ENCODE measurements around the gene COBL.

COBL gene

DNA sequence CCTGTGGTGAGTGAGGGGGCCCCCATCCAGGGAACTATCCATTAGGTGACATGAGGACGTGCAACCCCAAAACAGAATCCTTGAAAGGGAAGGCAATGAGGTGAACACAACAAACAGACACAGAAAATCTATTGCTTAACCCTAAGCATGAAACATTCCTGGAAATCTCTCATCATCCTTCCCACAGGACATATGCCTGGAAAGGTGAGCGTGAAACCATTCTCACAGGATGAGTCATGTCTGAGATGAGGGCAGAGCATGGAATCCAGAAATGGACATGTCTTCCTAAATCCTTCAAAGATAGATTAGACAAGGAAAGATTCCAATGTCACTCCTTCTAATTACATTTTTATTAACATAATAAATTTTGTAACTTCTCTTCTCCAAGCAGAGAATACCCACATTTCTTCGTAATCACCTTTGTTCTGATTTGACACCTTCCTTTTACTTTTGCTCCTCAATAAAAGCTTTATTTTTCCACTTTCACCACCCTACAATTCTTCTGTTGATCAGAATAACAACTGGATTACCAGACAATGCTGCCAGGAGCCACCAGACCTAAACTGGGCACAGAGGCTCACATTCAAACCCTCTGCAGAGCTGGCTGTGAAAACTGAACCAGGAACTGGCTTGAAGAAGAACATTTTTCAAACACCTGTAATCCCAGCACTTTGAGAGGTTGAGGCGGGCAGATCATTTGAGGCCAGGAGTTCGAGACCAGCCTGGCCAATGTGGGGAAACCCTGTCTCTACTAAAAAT, 67.2 kb downstream of the COBL start:
- no peak for FAIRE-seq

DNA sequence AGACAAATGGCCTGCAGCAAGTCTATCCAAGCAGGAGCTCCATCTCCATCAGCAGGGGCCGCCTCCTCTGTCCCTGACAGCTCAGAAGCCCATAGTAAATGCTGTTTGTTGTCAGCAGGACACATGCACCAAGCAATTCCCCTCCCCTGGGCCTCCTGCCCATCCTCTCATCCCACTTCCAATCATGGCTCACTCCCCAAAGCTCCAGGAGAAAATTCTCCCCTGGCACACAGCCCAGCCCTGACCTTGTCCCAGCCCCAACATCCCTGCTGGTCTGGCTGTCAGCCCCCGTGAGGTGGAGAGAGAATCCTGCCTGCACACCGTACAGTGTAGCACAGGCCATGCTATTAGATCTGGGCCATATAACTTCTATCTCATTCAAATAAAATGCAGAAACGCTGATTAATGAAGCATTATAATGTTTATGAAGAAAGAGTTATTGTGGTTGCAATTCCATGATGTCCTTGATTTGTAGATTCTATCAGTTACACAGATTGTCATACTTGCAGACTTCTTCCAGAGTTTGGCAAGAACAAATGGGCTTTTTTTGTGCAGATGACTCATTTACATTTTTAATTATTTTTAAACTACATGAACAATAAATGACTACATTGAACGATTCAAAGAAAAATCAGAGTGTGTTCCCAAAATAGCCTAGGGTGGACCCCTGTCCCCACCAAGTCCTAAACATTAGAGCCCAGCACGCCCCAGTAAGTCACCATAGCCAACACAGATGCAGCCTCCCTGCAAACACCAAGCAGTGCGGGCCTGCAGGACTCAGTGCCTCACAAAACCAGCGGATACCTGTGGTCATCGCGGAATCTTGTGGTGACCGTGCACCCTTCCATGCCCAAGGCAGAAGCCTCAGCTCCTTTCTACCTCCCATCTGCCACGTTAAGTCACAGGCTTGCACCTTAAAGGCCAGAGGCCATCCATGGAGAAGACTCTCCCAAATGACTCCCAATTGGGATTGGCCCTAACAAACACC, 70.1 kb downstream of the COBL start:
- FAIRE-seq = no peak

- no peak for FAIRE-seq
These were observed 71.7 kb downstream of the COBL start for GRCh38 chr7:51244885-51245284.

DNA sequence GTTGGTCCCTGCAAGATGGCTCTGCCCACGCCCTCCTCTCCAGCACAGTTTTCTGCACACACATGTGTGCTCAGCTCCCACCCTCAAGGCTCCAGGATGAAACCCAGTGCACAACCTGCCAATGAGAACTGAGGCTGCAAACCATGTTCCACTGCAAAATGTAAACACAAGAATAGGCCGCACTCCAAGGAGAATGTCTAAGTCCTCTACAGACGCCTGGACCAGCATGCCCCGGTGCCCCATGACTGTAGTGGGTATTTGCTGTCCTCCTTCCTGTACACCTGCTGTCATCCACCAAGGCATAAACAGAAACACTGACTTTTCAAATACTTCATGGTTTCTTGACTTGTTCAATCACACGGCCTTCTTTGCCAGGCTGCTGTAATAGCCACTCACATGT, 72.6 kb downstream of the COBL start:
- no peak for FAIRE-seq

GRCh38 chr7:51243631-51244030, 73.0 kb downstream of the COBL start:
- FAIRE-seq = no peak

DNA sequence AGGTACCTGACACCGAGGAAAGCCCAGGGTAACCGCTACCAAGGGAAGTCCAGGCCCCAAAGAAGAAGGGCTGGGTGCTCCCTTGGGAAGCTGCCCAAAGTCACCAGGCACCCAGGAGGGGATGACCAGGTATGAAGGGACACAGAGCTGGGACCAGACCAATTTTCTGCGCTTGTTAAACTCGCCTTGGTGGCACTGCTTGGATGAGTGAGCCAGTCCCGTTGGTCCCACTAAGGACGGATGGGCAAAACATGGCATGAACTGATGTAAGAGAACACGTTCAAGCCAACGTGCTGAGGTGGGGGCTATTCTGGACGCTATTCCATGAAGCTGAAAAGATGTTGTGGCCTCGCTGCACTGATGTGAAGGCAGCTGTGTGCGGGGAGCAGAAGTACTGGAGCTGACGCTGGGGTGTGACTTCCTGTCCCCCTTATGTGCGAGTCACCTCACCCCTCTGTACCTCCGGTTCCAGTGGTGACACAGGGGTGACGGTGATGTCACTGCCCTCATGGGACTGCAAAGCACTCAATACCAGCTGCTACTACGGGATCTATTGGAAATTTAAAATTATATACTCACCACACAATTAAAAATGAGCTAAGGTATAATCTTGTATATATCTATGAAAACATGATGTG, 73.6 kb downstream of the COBL start:
- FAIRE-seq = no peak

DNA sequence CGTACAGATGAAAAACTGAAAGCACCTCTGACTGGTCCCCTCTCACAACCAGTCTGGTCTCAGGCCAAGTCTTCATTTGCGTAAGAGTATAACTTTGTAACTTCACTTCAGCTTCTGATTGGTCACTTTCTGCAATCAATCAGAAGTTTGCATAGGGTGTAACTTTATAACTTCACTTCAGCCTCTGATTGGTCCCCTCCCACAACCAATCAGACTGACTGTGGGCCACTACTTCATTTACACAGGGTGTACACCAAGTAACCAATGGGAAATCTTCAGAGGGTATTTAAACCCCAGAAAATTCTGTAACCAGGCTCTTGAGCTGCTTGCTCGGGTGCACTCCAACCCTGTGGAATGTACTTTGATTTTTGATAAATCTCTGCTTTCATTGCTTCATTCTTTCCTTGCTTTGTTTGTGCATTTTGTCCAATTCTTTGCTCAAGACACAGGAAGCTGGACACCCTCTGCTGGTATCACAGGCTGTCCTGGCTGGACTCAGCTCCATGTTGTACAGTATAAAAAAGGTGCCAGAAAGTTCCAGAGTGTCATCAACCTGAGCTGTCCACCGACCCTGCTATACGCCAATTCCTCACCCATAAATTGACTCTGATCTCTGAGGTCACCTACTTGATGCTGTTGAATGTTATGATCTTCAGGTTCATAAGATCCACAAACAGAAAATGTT, 74.5 kb downstream of the COBL start:
- FAIRE-seq = no peak

DNA sequence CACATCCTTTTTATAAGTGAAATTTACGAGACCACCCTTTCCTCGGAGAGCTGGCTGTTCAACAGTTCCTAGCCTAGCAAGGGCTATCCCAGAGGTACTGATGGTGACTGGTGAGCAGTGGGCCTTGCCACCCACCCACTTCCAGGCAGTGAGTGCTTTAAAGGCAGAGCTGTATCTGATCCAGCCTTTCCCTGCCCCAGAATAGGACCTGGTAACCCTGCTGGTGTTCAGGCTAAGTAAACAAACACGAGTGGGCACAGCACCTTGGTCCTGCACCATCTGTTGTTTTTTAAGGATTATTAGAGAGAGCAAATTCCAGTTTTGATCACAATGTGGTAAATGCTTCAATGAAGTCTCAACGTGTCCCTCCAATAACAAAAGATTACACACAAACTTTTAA, 75.7 kb downstream of the COBL start:
- peak; percentile 36 for FAIRE-seq

DNA sequence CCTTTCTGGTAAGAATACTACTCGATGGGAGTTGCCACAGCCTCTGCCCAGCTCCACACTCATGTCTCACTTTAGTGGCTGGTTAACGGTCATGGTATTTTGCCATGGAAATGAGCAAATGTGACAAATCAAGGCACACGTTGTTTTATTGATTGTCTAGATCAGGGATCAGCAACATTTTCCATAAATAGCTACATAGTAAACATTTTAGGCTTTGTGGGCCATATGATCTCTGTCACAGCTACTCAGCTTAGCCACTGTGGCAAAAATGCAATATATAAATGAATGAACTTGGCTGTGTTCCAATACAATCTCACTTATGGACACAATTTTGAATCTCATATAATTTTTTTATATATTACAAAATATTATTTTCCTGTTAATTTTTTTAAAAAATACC, 76.9 kb downstream of the COBL start:
- FAIRE-seq = no peak

DNA sequence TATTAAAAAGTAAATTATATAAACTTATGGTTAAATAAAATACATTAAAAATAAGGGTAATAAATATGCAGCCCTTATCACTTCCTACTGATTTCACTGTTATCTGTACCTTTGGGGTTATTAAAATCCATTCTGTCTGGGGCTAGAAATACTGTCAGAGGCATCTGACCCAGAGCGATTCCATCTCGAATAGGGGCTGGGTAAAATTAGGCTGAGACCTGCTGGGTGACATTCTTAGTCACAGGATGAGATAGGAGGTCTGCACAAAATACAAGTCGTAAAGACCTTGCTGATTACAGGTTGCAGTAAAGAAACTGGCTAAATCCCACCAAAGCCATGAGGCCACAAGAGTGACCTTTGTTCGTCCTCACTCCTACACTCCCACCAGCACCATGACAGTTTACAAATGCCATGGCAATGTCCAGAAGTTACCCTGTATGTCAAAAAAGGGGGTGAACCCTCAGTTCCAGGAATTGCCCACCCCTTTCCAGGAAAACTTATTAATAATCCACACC, 77.6 kb downstream of the COBL start:
- no peak for FAIRE-seq

DNA sequence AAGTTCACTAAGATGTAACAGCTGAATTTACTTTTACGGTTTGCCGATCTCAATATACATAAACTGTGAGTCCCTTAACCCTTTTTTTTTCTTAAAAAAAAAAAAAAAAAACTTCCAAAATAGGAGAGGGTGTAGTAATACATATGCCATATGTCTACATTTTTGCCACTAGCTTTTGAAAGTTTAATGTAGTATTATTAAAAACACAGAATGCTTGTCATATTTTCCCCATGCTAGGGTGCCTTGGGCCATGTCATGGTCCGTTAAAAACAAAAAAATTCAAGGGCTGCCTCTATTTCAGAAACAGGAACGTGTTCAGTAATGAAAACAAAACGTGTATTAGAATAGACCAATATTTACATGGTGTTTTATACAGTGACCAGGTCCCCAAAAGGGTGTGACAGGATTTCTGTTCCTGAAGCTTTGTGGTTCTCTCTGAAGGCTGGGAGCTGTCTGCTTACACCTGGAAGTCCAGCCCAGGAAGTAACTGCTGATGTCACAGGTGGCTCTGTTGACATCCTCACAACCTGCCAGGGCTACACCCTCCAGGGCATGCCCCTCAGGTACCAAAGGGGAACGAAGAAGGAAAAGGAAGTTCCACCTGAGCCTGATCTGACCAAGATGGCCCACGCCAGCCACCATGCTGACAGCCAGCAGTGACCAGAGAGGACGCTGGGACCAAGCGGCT, 79.0 kb downstream of the COBL start:
- FAIRE-seq = no peak

- FAIRE-seq = no peak
These were observed 80.0 kb downstream of the COBL start for GRCh38 chr7:51236470-51237132.

GRCh38 chr7:51235593-51236313, 80.9 kb downstream of the COBL start:
- no peak for FAIRE-seq

DNA sequence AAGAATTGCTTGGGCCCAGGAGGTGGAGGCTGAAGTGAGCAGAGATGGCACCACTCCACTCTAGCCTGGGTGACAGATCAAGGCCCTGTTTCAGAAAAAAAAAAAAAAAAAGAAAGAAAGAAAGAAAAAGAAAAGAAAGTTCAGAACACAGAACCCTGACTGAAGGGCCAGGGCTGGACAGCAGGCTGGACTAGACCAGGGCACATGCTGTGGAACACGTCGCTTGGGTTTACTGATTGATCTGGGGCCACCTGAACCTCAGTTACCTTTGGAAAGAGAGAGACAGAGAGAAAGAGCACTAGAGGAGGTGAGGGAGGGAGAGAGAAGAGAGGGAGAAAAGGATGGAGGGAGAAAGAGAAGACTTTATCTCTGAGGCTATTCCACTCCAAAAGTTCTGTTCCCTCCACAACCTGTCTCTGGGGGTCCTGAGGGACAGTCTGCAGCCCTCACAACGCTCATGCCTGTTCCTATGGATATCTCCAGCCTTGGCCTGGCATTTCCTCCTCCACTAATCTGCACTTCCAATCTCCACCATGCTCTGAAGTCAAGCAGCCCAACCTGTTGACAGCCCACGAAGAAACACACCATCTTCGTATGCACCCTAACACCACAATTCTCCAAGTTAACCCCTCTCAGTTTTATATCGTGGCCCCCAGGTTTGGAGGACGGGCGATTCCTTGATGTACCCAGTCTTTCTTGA, 81.8 kb downstream of the COBL start:
- FAIRE-seq = no peak

DNA sequence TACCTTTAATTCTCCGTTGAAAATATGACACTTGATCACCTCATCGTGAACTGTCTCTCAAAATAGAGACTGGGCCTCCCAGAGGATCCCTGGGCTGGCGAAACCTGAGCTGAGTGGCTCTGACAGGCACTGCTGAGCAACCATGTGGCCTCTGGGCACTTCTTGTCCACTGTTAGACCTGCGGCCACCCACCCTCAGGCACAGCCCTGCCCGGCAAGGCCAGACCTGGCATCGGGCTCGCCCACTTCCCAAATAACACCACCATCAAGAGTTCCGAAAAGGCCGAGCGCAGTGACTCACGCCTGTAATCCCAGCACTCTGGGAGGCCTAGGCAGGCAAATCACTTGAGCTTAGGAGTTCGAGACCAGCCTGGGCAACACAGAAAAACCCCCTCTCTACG, 82.5 kb downstream of the COBL start:
- FAIRE-seq = no peak

GRCh38 chr7:51233374-51233773, 83.2 kb downstream of the COBL start:
- no peak for FAIRE-seq

DNA sequence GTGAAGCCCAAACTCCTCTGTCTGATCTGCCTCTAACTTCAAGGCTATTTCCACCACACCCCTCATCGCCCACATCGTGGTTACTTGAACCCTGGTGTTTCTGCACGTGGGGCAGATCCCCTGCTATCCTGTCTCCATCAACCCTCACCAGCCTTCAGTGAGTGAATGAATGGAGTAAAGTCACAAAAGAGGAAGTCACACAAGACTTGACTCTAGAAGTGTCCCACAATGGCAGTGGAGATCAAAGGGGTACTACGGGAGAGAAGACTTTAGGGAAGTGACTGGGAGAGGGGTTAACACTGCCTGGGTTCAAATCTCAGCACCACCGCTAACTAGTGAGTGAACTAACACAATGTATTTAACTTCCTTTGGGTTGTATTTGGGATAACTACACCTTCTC, 85.9 kb downstream of the COBL start:
- FAIRE-seq = no peak

DNA sequence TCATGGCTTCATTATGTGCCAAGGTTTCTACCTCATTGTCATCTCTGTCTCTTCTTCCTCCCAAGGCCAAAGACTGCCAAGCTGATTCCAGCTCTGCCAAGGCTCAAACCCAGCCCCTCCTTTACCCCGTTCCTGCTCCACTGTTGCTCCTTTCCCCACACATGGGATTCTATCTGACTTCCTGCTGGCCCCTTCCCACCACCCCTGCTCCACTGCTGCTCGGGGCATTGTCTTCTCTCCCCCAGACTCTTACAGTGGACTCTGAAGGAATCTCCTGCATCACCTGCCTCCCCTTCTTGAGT, 86.3 kb downstream of the COBL start:
- no peak for FAIRE-seq

DNA sequence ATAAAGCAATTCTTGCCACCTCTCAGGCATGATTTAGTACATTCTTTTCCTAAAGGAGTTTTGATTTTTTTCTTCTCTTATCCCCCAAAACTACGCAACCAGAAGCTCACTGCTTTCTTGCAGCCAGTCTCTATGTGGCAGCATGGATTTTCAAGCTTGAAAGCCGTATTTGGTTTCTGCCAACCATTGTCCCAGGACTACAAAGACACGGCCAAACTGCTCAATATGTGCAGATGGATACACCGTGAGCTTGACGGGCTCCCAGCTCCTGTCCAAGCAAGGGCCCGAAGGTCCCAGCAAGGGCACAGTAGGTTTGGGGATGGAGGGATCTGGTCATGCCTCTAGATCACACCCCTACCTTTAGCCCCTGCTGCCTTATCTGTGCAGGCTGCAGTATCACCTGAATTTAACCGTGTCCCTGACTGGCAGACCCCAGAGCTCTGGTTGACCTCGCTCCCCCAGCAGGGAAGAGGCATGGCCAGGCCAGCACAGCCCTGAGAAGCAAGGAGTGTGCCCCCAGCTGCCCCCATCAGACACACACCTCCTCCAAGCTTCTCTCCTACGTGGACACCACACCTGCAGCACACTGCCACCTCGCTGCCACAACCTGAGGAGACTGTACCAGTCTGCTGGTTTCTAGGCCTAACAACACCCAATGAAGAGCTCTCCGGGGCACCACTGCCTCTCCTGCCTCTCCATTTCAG, 86.8 kb downstream of the COBL start:
- FAIRE-seq = no peak

DNA sequence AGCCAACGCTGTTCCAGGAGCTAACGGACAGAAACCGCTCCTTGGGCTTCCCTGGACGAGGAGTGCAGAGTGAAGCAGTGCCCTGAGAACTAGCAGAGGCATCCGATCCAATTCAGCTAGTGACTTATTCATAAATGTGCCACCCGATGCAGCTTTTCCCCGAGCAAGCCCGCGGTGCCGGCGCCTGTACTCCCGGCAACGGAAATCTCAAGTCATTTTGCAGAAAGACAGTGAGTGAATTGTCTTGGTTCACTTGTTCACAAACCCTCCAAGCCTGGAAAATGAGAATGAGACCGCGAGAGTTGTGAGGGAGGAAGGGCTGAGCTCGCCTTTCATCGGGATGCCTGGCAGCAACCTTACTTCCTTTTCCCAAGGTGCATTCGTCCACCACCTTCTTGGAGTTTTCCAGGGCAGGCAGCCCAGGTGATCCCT, 87.5 kb downstream of the COBL start:
- FAIRE-seq = no peak
